Mesothelial cell of epicardium (in vitro differentiated cells): ENCODE results near the gene DNM3. TPM values are rescaled to one million over a fixed set of nuclear protein-coding genes. Genes with fewer than 3 reads are reported as not detected.

Source experiments
- DNase-seq, 2 experiments: peaks; one replicate each; pipeline ENCODE4 v3.0.0; 2021; ENCODE audit warnings: low spot score in 2 of 2; ENCODE audit not compliant: unreplicated experiment in 2 of 2
- H3K27ac Mint-ChIP-seq: 2 replicates; pipeline ENCODE4 v1.8.0; 2021; ENCODE audit warnings: mixed read lengths
- H3K27me3 Mint-ChIP-seq: 2 replicates; pipeline ENCODE4 v1.8.0; 2021; ENCODE audit warnings: low read depth, mixed read lengths
- H3K36me3 Mint-ChIP-seq: 2 replicates; pipeline ENCODE4 v1.8.0; 2021; ENCODE audit warnings: mixed read lengths
- H3K4me1 Mint-ChIP-seq: 2 replicates; pipeline ENCODE4 v1.8.0; 2021; ENCODE audit warnings: mixed read lengths
- H3K4me3 Mint-ChIP-seq: 2 replicates; pipeline ENCODE4 v1.8.0; 2021; ENCODE audit warnings: mild to moderate bottlenecking, moderate library complexity, mixed read lengths
- H3K9me3 Mint-ChIP-seq: 2 replicates; pipeline ENCODE4 v1.8.0; 2021; ENCODE audit warnings: mixed read lengths
- CTCF ChIP-seq: fragments of 200-600 bp; sonication (generic); IDR thresholded peaks from one replicate; pipeline ENCODE4 v1.5.0; 2021; ENCODE audit warnings: antibody characterized with exemption; ENCODE audit not compliant: unreplicated experiment
- total RNA-seq: library from RNA; stranded (reverse); gene quantifications from 3 replicates; pipeline ENCODE4 v1.2.1, GENCODE V29; 2021

Gene DNM3
- total RNA-seq, 1 donor from 2014 or later = 5.0 TPM

- Mint-ChIP-seq H3K9me3 (peaks cover 33% of the 10 kb centered on the region), H3K4me3 (no peak overlapping the region), H3K27me3 (no peaks in the 10 kb centered on the region), H3K36me3 (peaks cover 18% of the 10 kb centered on the region), H3K4me1 (peaks cover 16% of the 10 kb centered on the region), H3K27ac (peak overlapping the region; percentile 78)
- DNase-seq = no peak
- no peak for TF ChIP-seq CTCF
Observed at GRCh38 chr1:172203135-172203823, 362.0 kb downstream of the DNM3 start.

GRCh38 chr1:172203902-172204301, 362.6 kb downstream of the DNM3 start:
- peaks cover 16% of the 10 kb centered on the region for H3K4me1 Mint-ChIP-seq
- no peak overlapping the region for H3K27ac Mint-ChIP-seq
- no peak overlapping the region for H3K4me3 Mint-ChIP-seq
- peaks cover 15% of the 10 kb centered on the region for H3K36me3 Mint-ChIP-seq
- DNase-seq = no peak
- peaks cover 26% of the 10 kb centered on the region for H3K9me3 Mint-ChIP-seq
- H3K27me3 Mint-ChIP-seq = no peaks in the 10 kb centered on the region
- no peak for TF ChIP-seq CTCF

GRCh38 chr1:172206256-172206655, 365.0 kb downstream of the DNM3 start:
- H3K9me3 Mint-ChIP-seq = peaks cover 5% of the 10 kb centered on the region
- no peak overlapping the region for H3K27ac Mint-ChIP-seq
- H3K4me3 Mint-ChIP-seq = no peak overlapping the region
- H3K4me1 Mint-ChIP-seq = peaks cover 29% of the 10 kb centered on the region
- no peak for TF ChIP-seq CTCF
- H3K27me3 Mint-ChIP-seq = no peaks in the 10 kb centered on the region
- DNase-seq = no peak
- H3K36me3 Mint-ChIP-seq = peaks cover 3% of the 10 kb centered on the region

- H3K4me3 Mint-ChIP-seq = no peak overlapping the region
- no peak for DNase-seq
- H3K4me1 Mint-ChIP-seq = peaks cover 40% of the 10 kb centered on the region
- H3K27ac Mint-ChIP-seq = no peak overlapping the region
- H3K9me3 Mint-ChIP-seq = no peaks in the 10 kb centered on the region
- no peak for TF ChIP-seq CTCF
- H3K36me3 Mint-ChIP-seq = peaks cover 3% of the 10 kb centered on the region
- no peaks in the 10 kb centered on the region for H3K27me3 Mint-ChIP-seq
Observed at GRCh38 chr1:172208635-172209034, 367.3 kb downstream of the DNM3 start.

- H3K27me3 Mint-ChIP-seq = no peaks in the 10 kb centered on the region
- H3K4me3 Mint-ChIP-seq = no peak overlapping the region
- H3K4me1 Mint-ChIP-seq = peaks cover 46% of the 10 kb centered on the region
- peaks cover 3% of the 10 kb centered on the region for H3K36me3 Mint-ChIP-seq
- no peaks in the 10 kb centered on the region for H3K9me3 Mint-ChIP-seq
- no peak for TF ChIP-seq CTCF
- DNase-seq = no peak
- H3K27ac Mint-ChIP-seq = peak overlapping the region; percentile 70
Observed at GRCh38 chr1:172211221-172211620, 369.9 kb downstream of the DNM3 start.
